Naive thymus-derived CD8-positive, alpha-beta T cell (primary cell): Measurements from ENCODE around the gene ASB3. TPM values are rescaled to one million over a fixed set of nuclear protein-coding genes. Genes with fewer than 3 reads are reported as not detected.

Experiments used
- ATAC-seq, 2 donors: fragments of 150-1000 bp; cut with Tn5 transposase in 1 of 2; sonication (Bioruptor Pico), chemical (Tn5 transposase) in 1 of 2; 1 replicate in 1 of 2; 2 replicates in 1 of 2; pipeline ENCODE4 v1.10.0; 2021; ENCODE audit warnings: mild to moderate bottlenecking in 2 of 2, moderate library complexity in 2 of 2
- POLR2A ChIA-PET: fragments of 350-600 bp; sonication (Branson Sonifier 250); formaldehyde crosslinking; loops from one replicate; lab custom pipeline; 2021; ENCODE audit warnings: antibody characterized with exemption; lab: Charles Lee
- DNase-seq, 10 donors: peaks; one replicate each; pipeline versions ENCODE4 v3.0.0 to v3.0.0-alpha.2; 2020 to 2022
- H3K27ac Mint-ChIP-seq, 10 donors: one replicate each; pipeline ENCODE4 v1.8.0; 2020 to 2022; ENCODE audit warnings: mild to moderate bottlenecking in 10 of 10, mixed read lengths in 10 of 10, moderate library complexity in 4 of 10, inconsistent platforms in 1 of 10
- H3K27me3 Mint-ChIP-seq, 5 donors: one replicate each; pipeline ENCODE4 v1.8.0; 2021 to 2022; ENCODE audit warnings: mixed read lengths in 5 of 5
- H3K36me3 Mint-ChIP-seq, 3 donors: one replicate each; pipeline ENCODE4 v1.8.0; 2020 to 2022; ENCODE audit warnings: mixed read lengths in 3 of 3, mild to moderate bottlenecking in 2 of 3, inconsistent platforms in 1 of 3
- H3K4me1 Mint-ChIP-seq, 4 donors: one replicate each; pipeline ENCODE4 v1.8.0; 2021 to 2022; ENCODE audit warnings: mixed read lengths in 4 of 4
- H3K4me3 Mint-ChIP-seq, 10 donors: one replicate each; pipeline ENCODE4 v1.8.0; 2020 to 2022; ENCODE audit warnings: mild to moderate bottlenecking in 10 of 10, mixed read lengths in 10 of 10, moderate library complexity in 6 of 10, inconsistent platforms in 1 of 10
- H3K9me3 Mint-ChIP-seq, 9 donors: one replicate each; pipeline ENCODE4 v1.8.0; 2020 to 2022; ENCODE audit warnings: mixed read lengths in 9 of 9, mild to moderate bottlenecking in 3 of 9, inconsistent platforms in 1 of 9, moderate library complexity in 1 of 9
- polyA plus RNA-seq, 3 donors: library from polyadenylated mRNA; unstranded; fragments of 300-500 nt; fragmentation: Illumina TruSeq; gene quantifications; one replicate each; pipeline ENCODE4 v1.2.3, GENCODE V29; 2021
- total RNA-seq, 8 experiments: library from RNA in 2 of 8; stranded (reverse) in 2 of 8; gene quantifications; one replicate each; pipeline ENCODE4 v1.2.3 and lab custom pipeline; 2021 to 2026

Gene ASB3
- total and polyA plus RNA-seq, 5 experiments from 2014 or later: 14.9 to 39.8 (median 17.4) TPM

DNA sequence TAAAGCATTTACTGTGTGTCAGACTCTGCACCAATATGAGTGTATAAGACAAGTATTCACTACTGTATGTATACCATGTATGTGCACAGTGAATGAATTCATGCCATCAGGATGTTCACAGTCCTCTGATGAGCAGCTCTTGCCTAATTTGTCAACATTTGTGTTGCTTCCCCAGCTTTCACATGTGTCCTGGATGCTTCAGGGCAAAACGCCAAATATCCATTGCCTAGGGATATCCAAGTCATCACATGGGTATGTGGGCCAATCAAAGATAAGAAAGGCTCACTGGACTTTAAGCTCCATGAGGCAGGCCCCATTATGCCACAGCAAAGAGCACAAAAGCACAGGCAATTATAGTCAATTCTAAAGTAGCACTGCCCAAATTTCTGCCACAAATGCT is 153.3 kb downstream of the ASB3 start:
- Mint-ChIP-seq H3K36me3 (no peaks in the 10 kb centered on the region), H3K27ac (no peak overlapping the region), H3K4me1 (peaks cover 0 to 2% (median 0%) of the 10 kb centered on the region in 4 donors), H3K4me3 (no peak overlapping the region), H3K9me3 (peaks cover 0 to under 1% (median 0%) of the 10 kb centered on the region in 9 donors), H3K27me3 (peaks cover 0 to under 1% (median 0%) of the 10 kb centered on the region in 5 donors)
- DNase-seq: no peak
- ATAC-seq: no peak
- POLR2A ChIA-PET: no interaction called here

DNA sequence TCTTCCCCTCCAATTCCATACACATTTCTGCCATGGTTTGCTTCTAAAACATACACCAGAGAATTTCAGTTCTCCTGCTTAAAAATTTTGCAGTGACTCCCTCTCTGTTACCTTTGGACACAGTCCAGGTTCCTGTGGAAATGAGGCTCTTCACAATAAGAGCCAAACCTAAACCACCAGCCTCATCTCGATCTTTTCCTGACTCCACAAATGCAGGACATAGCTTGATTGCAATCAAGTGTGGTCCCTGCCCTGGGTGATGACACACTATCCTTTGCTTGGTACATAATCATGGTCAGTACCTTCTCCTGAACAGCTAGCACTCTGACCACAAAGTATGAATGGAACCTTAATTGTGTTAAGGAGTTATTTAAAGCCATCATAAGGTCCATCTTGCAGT is 154.0 kb downstream of the ASB3 start:
- POLR2A ChIA-PET: no interaction called here
- no peaks in the 10 kb centered on the region for H3K9me3 Mint-ChIP-seq
- DNase-seq (no peak), ATAC-seq (no peak)
- no peaks in the 10 kb centered on the region for H3K36me3 Mint-ChIP-seq
- H3K4me3 Mint-ChIP-seq: no peak overlapping the region
- no peaks in the 10 kb centered on the region for H3K27me3 Mint-ChIP-seq
- peaks cover 0 to 2% (median 0%) of the 10 kb centered on the region in 4 donors for H3K4me1 Mint-ChIP-seq
- peak overlapping the region in 1 of 10 donors; percentile 41 for H3K27ac Mint-ChIP-seq

DNA sequence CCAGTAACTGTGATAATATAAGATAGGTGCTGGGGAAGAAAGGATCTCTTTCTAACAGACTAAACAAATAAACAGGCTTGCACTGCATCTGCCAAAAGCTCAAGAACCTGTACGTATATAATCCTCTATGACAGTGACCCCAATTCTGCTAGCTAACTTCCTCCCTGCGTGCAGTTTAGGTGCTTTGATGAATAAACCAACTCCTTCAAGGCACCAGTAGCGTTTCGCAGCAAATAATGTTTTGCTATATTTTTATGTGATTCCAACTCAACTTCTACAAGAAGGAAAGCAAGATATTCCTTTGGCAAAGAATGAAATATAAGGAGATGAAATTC is 154.7 kb downstream of the ASB3 start:
- Mint-ChIP-seq H3K36me3 (no peaks in the 10 kb centered on the region), H3K4me3 (no peak overlapping the region), H3K27ac (peak overlapping the region in 1 of 10 donors; percentile 19), H3K27me3 (no peaks in the 10 kb centered on the region), H3K9me3 (no peaks in the 10 kb centered on the region), H3K4me1 (peaks cover 0 to 2% (median 0%) of the 10 kb centered on the region in 4 donors)
- POLR2A ChIA-PET: no interaction called here
- DNase-seq (no peak), ATAC-seq (no peak)

DNA sequence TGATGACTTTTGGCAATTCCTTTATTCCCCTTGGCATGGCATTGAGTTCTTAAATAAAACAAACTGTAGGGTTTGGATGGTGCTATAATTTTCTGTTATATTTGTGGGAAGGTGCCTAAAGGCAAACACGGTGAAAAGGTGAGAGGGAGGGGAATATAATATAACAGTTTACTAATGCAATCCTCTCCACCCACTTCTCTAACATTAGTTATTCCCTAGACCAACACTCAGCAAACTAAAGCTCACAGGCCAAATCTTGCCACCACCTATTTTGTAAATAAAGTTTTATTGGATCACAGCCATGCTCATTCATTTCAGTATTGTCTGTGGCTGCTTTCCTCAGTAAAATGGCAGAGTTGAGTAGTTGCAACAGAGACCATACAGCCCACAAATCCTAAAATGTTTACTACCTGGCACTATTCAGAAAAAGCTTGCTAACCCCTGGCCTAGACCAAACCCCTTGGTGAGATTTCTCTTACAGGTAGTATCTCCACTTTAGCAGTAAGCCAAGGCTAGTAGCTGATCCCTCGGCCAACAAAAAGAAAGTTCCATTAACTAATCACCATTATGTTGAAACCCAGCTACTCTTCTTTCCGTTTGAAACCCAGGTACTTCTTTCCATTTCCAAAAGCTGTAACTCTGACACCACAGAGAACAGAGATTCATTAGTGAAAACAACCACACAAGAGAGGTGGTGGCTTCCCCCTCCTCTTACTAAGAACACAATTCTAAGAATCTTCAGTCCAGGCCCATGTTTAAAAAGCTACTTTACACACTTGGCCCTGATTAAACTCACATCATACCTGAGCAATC is 155.2 kb downstream of the ASB3 start:
- no peak for DNase-seq
- no peak for ATAC-seq
- Mint-ChIP-seq H3K4me1 (peaks cover 0 to 2% (median 0%) of the 10 kb centered on the region in 4 donors), H3K36me3 (no peaks in the 10 kb centered on the region), H3K9me3 (no peaks in the 10 kb centered on the region), H3K4me3 (no peak overlapping the region), H3K27me3 (no peaks in the 10 kb centered on the region), H3K27ac (peak overlapping the region in 2 of 10 donors; percentile 19 to 35)
- POLR2A ChIA-PET: no interaction called here

DNA sequence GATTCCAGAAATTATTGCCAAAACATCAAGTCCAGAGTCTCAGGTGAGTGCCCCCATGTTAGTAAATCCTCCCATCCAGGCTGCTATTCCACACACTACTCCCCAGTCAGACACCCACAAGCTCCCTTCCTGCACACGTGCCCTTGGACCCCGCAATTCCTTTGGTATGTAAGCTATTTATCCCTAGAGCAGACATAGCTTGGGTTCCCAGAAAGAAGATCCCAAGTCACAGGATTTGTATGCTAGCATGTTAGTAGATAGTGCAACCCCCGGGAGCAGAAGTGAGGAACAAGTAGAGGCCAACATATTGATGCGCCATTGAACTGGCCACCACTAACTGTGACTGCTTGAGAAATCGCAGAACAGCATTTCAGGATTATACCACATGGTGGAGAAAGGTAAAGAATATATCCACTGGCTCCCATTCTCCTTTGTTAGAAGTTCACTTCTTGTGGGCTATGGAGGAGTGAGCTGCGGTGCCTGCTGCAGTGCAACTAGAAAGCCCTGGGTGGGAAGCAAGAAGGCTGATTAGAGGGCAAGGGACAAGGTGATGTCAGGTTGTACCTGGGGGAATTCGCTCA is 156.6 kb downstream of the ASB3 start:
- H3K27me3 Mint-ChIP-seq: no peaks in the 10 kb centered on the region
- H3K27ac Mint-ChIP-seq: no peak overlapping the region
- no peak for DNase-seq
- H3K36me3 Mint-ChIP-seq: no peaks in the 10 kb centered on the region
- no peak overlapping the region for H3K4me3 Mint-ChIP-seq
- H3K4me1 Mint-ChIP-seq: peaks cover 0 to 2% (median 0%) of the 10 kb centered on the region in 4 donors
- no peak for ATAC-seq
- H3K9me3 Mint-ChIP-seq: no peaks in the 10 kb centered on the region
- POLR2A ChIA-PET: no interaction called here

DNA sequence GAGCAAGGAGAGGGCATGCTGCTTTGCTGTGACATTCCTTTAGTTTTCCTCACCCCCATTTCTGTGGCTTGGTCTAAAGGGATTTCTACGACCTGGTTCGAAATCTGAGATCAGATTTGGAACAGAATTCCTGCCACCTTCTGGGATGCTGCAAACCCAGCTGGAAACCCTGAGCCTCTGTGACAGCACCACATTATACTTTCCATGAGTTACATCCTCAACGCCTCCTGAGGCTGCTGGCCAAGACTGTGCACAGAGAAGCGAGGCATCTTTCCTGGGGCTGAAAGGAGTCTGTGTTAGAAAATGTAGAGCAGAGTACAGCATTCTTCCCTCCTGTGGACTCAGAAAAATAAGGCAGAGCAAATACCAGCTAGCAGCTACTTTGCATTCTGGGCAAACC is 157.3 kb downstream of the ASB3 start:
- POLR2A ChIA-PET: no interaction called here
- no peak for ATAC-seq
- DNase-seq: no peak
- no peaks in the 10 kb centered on the region for H3K27me3 Mint-ChIP-seq
- H3K9me3 Mint-ChIP-seq: no peaks in the 10 kb centered on the region
- peaks cover 0 to 2% (median 0%) of the 10 kb centered on the region in 4 donors for H3K4me1 Mint-ChIP-seq
- no peak overlapping the region for H3K27ac Mint-ChIP-seq
- H3K4me3 Mint-ChIP-seq: no peak overlapping the region
- no peaks in the 10 kb centered on the region for H3K36me3 Mint-ChIP-seq

DNA sequence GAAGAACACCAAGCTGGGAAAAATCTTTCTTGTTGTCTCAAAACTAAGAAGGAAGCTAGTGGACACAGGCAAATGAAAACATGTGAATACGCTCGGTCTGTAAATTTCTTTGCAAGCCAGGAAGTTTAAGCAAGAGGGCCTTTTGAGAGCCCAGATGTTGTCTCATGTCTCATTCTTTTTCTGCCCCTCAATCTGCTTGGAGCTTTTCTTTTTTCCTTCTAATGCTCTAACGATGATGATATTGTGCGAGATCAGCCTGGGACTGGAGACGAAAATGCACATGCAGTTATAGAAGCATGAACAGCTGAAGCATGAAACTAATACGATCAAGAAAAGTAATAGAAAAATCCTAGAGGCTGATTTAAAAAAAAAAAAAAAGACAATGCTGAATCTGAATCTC is 157.8 kb downstream of the ASB3 start:
- Mint-ChIP-seq H3K27ac (no peak overlapping the region), H3K4me3 (no peak overlapping the region), H3K36me3 (no peaks in the 10 kb centered on the region), H3K9me3 (peaks cover 0 to 1% (median 0%) of the 10 kb centered on the region in 9 donors), H3K4me1 (peaks cover 0 to 2% (median 0%) of the 10 kb centered on the region in 4 donors), H3K27me3 (no peaks in the 10 kb centered on the region)
- POLR2A ChIA-PET: no interaction called here
- no peak for ATAC-seq
- no peak for DNase-seq

DNA sequence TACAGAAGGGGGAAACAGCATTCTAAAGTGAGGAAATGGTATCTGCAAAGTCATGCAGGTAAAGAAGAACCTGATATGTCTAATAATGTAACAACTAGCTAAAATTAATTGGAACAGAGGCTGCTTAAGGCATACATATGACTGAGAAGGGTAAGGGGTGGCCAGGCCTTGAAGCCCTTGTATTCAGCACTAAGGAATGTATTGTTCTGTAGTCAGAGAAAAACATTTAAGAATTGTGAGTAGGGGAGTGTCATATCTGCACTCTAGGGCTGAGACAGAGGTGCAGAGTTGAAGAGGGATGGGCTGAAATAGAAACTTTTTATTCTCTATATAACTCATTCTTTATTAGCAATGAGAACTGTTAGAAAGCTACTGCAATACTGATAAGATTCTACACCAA is 164.6 kb downstream of the ASB3 start:
- H3K4me1 Mint-ChIP-seq: no peaks in the 10 kb centered on the region
- no peak for ATAC-seq
- peaks cover 0 to 4% (median 0%) of the 10 kb centered on the region in 3 donors for H3K36me3 Mint-ChIP-seq
- no peak overlapping the region for H3K27ac Mint-ChIP-seq
- peaks cover 0 to 2% (median 0%) of the 10 kb centered on the region in 5 donors for H3K27me3 Mint-ChIP-seq
- H3K4me3 Mint-ChIP-seq: no peak overlapping the region
- DNase-seq: no peak
- POLR2A ChIA-PET: no interaction called here
- peaks cover 0 to 4% (median 0%) of the 10 kb centered on the region in 9 donors for H3K9me3 Mint-ChIP-seq

DNA sequence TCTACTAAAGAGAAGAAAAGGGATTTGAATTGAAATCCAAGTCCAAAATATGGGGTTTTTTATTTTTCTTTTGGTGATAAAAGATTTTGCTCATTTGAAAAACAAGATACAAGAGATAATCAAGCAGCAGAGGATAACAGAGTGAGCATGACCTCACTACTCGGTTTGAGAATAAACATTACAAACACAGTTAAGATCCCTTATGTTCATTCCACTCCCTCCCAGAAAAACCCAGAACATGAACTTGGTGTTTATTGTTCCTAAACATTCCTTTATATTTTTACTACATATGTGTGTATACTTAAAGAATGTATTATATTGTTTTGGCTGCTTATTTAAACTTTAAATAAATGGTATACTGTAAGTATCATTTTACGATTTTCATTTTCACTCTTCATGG is 165.8 kb downstream of the ASB3 start:
- DNase-seq (no peak), ATAC-seq (no peak)
- Mint-ChIP-seq H3K4me1 (no peaks in the 10 kb centered on the region), H3K4me3 (no peak overlapping the region), H3K27me3 (peaks cover 0 to 2% (median 0%) of the 10 kb centered on the region in 5 donors), H3K27ac (no peak overlapping the region), H3K36me3 (peaks cover 0 to 4% (median 0%) of the 10 kb centered on the region in 3 donors), H3K9me3 (peaks cover 0 to 4% (median 0%) of the 10 kb centered on the region in 9 donors)
- POLR2A ChIA-PET: no interaction called here

Other genes with a start within 250 kb of the ASB3 start
- gene CHAC2, start 19.1 kb downstream of the ASB3 start, total RNA-seq: 1 to 10 TPM; 1.5 to 2.3 TPM
- gene CHAC2, start 19.1 kb downstream of the ASB3 start, polyA plus RNA-seq: 1 to 10 TPM; 4.0 to 5.4 (median 4.1) TPM
- gene ERLEC1, start 91 bp upstream of the ASB3 start, total RNA-seq: 10 to 100 TPM; 23.7 to 27.6 TPM
- 10 to 100 TPM; 24.7 to 32.5 (median 28.7) TPM for gene ERLEC1, start 91 bp upstream of the ASB3 start, polyA plus RNA-seq
- 1 to 10 TPM; 5.2 to 5.4 TPM for gene GPR75, start 73.0 kb upstream of the ASB3 start, total RNA-seq
- under 1 TPM in 1 of 3 donors, not detected in 2; 0.14 TPM for gene GPR75, start 73.0 kb upstream of the ASB3 start, polyA plus RNA-seq
- 10 to 100 TPM; 58.1 to 59.9 TPM for gene PSME4, start 184.0 kb upstream of the ASB3 start, total RNA-seq
- gene PSME4, start 184.0 kb upstream of the ASB3 start, polyA plus RNA-seq: 1 to 10 TPM; 3.5 to 4.3 (median 3.8) TPM